HG03342 (cell line): ENCODE results near the gene PSAPL1.

ENCODE experiments used
- ATAC-seq: cut with Tn5 transposase; IDR thresholded peaks from one replicate; pipeline ENCODE4 v1.9.1; 2021; ENCODE audit warnings: mild to moderate bottlenecking, moderate library complexity; ENCODE audit not compliant: unreplicated experiment

The PSAPL1 gene

GRCh38 chr4:7434766-7435150 is at the start of gene PSAPL1:
TSS of gene PSAPL1 (minus strand) at chr4:7434930. CDS start at chr4:7434879, 51 bp downstream.
- no peak for ATAC-seq

GRCh38 chr4:7481227-7481626 is 46.5 kb upstream of the PSAPL1 start:
- ATAC-seq = no peak

- no peak for ATAC-seq
Measured at GRCh38 chr4:7480423-7480822, 45.7 kb upstream of the PSAPL1 start.

DNA sequence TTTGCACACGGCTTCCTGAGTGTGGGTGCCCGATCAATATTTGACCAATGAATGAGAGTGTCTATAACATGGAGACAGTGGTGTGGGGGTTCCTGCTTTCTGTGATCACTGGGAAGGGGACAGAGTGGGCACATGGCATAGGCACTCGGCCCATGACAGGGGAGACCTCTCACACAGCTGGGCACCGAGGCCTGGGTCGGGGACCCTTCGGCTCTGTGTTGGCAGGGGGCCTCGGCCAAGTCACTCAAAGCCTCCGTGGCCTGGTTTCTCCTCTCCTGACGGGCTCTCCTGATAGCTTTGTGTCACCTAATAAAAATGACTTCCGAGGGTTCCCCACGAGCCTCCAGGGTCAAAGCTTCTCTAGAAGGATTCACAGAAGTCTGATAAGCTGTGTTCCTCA is 43.9 kb upstream of the PSAPL1 start:
- ATAC-seq = no peak

GRCh38 chr4:7477695-7478094 is 43.0 kb upstream of the PSAPL1 start:
- no peak for ATAC-seq

- no peak for ATAC-seq
Measured at GRCh38 chr4:7476820-7477219, 42.1 kb upstream of the PSAPL1 start.

DNA sequence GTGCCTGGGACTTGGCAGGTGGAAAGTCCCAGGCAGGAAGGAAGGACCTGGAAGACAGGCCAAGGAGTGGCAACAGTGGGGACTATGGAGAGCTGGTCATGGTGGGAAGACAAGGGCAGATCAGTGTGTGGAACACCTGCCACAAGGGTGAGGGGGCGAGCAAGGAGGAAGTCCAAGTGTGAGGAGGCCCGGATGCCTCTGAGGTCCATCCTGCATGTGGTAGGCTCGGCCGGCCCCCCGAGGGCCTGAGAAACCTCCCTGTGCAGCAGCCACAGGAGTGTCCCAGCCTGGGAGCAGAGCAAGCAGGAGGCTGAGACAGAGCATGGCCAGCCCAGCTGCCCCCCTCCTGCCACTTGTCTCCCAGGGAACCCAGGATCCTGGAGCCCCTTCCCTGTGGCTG is 40.5 kb upstream of the PSAPL1 start:
- no peak for ATAC-seq

DNA sequence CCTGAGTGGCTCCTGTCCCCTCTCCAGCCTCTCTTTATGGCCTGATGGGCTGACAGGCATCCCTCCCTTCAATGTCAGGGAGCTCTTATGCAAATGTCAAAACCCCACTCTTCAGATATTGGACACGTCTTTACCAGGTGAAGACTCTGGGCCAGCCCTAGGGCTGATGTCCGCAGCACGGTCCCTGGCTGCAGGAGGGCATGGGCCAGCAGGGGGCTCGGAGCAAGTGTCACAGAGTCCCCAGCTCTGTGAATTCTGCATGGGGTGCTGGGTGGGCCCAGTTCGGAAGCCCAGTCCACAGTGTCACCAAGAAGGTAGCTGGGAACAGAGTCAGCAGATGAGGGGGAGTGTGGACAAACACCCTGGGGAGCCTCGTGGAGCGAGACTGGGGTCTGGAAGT is 39.6 kb upstream of the PSAPL1 start:
- ATAC-seq = no peak

DNA sequence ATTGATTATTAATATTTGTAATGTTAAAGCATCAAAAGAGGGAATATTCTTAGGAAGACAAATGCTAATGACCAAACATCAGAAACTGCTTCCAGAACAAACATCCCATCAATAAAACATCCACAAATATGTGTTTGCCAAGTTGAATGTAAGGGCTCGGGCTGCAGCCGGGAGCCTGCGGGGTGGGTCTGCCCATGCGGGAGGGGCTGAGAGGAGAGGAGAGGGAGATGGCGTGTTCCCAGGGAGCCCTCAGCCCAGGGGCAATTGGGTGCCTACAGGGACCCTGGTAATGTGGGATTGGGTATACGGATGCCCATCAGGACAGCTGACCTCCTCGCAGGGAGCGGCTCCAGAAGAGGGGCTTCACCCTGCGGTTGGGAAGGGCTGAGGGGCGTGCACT is 38.4 kb upstream of the PSAPL1 start:
- ATAC-seq = no peak

- no peak for ATAC-seq
Measured at GRCh38 chr4:7472442-7473013, 37.8 kb upstream of the PSAPL1 start.

GRCh38 chr4:7470522-7471128 is 35.9 kb upstream of the PSAPL1 start:
- no peak for ATAC-seq

DNA sequence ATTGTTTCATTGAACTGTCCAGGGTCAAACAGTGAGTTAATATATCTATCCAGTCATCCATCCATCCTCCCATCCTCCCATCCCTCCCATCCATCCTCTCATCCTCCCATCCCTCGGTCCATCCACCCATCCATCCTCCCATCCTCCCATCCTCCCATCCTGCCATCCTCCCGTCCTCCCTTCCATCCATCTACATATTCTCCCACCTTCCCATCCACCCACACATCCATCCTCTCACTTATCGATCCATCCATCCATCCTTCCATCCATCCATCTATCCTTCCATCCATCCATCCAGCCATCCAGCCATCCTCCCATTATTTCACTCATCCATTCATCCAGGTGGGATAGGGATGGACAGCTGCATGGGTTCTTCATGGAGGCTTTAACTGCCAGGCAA is 35.4 kb upstream of the PSAPL1 start:
- ATAC-seq = no peak

GRCh38 chr4:7469023-7469422 is 34.3 kb upstream of the PSAPL1 start:
- no peak for ATAC-seq

- no peak for ATAC-seq
Measured at GRCh38 chr4:7467471-7467870, 32.7 kb upstream of the PSAPL1 start.

DNA sequence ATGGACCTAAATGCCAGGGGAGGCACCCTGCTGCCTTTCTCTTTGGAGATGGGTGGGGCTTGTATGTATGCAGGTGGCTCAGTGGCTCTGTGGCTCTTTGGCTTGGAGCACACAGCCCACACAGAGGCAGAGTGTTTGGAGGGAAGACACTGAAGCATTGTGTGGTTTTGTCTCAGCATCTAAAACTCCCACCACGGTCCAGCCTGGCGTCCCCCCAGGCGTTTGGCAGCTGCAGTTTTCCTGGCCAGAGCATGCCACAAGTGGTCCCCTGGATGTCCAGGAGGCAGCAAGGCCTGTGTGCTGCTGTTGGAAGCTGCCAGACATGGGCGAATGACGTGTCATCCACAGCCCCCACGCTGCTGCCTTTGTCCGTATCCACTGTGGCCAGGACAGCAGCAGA is 32.2 kb upstream of the PSAPL1 start:
- no peak for ATAC-seq

- no peak for ATAC-seq
Measured at GRCh38 chr4:7466215-7466614, 31.5 kb upstream of the PSAPL1 start.

- ATAC-seq = no peak
Measured at GRCh38 chr4:7465017-7465416, 30.3 kb upstream of the PSAPL1 start.

DNA sequence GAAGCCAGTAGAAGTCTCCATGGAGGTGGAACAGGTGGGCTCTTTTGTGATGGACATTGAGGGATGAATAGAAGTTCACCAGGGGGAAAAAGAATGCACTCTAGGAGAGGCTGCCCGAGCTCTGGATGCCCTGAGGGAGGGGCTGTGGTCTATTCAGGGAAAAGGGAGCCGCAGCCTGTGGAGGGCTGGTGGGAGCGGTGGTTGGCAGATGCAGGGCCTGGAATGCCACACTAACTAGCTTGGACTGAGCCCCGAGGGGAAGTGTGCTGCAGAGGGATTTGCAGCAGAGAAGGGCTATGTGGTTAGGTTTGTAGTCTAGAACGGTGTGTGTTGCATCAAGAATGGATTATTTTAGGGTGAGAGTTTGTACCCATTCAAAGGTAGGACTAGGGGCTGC is 29.5 kb upstream of the PSAPL1 start:
- ATAC-seq = no peak

DNA sequence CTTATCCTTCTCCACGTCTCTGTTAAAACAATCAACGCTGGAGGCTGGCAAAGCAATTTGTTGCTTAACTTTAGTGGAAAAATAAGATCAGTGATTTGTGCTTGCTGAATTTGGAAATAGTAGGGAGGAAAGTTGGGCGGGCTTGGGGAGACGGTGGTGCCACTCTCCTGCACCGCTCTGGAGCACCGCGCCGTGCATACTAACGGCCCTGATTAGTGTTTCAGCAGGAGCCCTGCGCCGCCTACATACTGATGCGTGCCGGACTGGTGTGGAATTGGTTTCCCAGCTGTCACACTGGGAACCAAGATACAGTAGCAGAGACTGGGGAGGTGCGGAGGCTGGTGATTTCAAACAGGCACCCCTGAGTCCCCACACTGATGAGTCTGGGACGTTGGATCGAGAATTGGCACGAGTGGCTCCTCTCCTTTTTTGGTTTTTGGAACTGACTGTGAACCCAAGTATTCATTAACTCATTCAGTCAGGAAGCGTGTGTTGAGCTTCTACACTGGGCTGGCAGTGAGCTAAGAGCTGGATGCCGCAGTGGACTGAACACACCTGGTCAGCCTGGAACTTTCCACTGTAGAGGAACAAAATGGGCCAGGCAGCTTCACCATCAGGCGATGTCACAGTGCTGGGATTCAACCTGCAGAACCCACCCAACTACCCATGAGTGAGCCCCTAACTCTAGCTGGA is 29.0 kb upstream of the PSAPL1 start:
- no peak for ATAC-seq

- no peak for ATAC-seq
Measured at GRCh38 chr4:7462509-7462971, 27.8 kb upstream of the PSAPL1 start.

DNA sequence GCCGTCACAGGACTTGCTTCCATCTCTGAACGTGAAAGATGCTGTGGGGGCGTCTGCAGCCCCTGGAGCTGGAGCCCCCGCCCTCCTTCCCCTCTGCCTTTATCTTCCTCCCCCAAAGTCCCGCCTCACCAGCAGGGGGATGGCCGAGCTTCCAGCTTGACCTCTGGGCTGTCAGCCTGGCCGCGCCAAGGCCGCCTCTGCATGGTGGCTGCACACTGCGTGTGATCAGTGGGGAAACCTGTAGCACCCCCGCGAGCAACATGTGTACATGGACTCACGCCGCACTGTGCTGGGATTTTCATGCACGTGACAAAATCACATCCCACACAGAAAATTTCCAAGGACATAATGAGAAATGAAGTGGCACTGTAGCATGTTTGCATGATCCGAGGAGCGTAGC is 26.5 kb upstream of the PSAPL1 start:
- no peak for ATAC-seq

- ATAC-seq = no peak
Measured at GRCh38 chr4:7460566-7460965, 25.8 kb upstream of the PSAPL1 start.
